Measurements from ENCODE around the gene CEACAM3.
"Not testable (repeated sequence)": the region's sequence is repeated elsewhere in the genome, so short reads cannot be mapped to it uniquely, and the experiment has no call there.

GRCh38 chr19:41750248-41751134 lies 45.9 kb upstream of the CEACAM3 start:
- peak in 2 of 3 donors; percentile 22 to 40 for TF ChIP-seq POLR2AphosphoS5 (IDR thresholded peaks at IDR 0.05)
- TF ChIP-seq CTCF, EP300, POLR2A (IDR thresholded peaks at IDR 0.05): not testable (repeated sequence)

Data from stomach (tissue), 4 donors.